ENCODE measurements around the gene EFNB3.

Gene EFNB3

DNA sequence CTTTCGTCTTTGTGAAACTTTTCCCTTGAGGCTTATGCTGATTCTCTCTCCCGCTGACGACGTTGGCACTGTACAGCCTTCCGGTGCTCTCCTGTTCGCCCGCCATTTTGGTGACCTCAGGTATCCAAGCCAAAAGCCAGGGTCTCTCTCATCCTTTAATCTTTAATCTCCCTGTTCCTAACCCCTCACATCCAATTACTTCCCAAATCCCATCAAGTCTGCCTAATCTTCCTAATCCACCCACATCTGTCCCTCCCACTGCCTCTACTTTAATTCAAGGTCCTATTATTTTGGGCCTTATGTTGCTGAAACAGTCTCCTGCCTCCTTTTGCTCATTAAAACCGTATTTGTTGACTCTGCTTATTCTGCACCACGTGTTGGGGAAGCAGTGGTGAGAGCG, 9.4 kb upstream of the EFNB3 start:
- no peak for DNase-seq
- TF ChIP-seq, protein P1, sequence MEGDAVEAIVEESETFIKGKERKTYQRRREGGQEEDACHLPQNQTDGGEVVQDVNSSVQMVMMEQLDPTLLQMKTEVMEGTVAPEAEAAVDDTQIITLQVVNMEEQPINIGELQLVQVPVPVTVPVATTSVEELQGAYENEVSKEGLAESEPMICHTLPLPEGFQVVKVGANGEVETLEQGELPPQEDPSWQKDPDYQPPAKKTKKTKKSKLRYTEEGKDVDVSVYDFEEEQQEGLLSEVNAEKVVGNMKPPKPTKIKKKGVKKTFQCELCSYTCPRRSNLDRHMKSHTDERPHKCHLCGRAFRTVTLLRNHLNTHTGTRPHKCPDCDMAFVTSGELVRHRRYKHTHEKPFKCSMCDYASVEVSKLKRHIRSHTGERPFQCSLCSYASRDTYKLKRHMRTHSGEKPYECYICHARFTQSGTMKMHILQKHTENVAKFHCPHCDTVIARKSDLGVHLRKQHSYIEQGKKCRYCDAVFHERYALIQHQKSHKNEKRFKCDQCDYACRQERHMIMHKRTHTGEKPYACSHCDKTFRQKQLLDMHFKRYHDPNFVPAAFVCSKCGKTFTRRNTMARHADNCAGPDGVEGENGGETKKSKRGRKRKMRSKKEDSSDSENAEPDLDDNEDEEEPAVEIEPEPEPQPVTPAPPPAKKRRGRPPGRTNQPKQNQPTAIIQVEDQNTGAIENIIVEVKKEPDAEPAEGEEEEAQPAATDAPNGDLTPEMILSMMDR (IDR thresholded peaks at IDR 0.05): no peak
- Mint-ChIP-seq H3K4me1 (peaks cover 4% of the 10 kb centered on the region), H3K4me3 (no peak overlapping the region), H3K27me3 (ENCODE audit: low read depth, poor library complexity) (peaks cover 5% of the 10 kb centered on the region), H3K36me3 (ENCODE audit: low read depth) (peaks cover 52% of the 10 kb centered on the region), H3K27ac (peak overlapping the region; percentile 40), H3K9me3 (no peaks in the 10 kb centered on the region)

DNA sequence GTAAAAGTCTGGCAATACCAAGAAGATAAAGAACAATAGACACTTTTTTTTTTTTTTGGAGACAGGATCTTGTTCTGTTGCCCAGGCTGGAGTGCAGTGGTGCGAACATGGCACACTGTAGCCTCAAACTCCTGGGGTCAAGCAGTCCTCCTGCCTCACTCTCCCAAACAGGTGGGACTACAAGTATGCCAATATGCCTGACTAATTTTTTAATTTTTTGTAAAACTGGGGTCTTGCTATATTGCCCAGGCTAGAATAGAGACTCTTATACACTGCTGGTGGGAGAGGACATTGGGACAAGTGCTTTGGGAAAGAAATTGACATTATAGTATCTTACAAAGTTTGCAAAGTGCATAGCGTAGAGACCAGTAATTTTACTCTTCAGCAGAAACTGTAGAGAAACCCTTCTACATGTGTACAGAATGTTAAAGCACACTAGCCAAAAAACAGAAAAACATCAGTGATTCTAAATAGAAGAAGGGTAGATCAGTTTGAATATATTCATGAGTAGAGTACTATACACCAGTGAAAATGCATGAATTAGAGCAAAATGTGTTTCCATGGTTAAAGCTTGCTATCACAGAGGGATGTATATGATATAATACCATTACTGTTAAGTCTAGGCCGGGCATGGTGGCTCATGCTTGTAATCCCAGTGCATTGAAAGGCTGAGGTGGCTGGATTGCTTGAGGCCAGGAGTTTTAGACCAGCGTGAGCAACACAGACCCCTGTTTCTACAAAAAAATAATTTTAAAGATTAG, 7.0 kb upstream of the EFNB3 start:
- H3K4me1 Mint-ChIP-seq: peaks cover 5% of the 10 kb centered on the region

DNA sequence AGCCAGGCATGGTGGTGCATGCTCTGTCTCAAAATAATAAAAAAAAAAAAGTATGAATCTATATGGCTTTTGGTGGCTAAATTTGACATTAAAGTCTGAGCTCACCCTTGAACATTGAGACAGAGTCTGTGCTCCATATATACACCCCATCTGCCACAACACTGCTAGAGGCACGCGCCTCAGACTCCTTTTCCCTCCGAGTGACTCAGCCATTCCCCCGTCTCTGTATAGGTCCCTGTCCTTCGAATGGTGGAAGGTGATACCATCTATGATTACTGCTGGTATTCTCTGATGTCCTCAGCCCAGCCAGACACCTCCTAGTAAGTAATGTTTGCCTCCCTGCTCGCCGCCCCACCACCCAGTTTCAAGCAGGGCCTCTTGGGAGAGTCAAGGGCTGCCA, 4.5 kb upstream of the EFNB3 start:
- H3K27me3 Mint-ChIP-seq (ENCODE audit: low read depth, poor library complexity): peaks cover 9% of the 10 kb centered on the region

More for the DNA sequence above, 7.0 kb upstream of the EFNB3 start:
- peaks cover 42% of the 10 kb centered on the region for H3K36me3 Mint-ChIP-seq (ENCODE audit: low read depth)
- no peak overlapping the region for H3K27ac Mint-ChIP-seq
- no peak for DNase-seq
- H3K9me3 Mint-ChIP-seq: no peaks in the 10 kb centered on the region
- TF ChIP-seq, protein P1 (IDR thresholded peaks at IDR 0.05): no peak
- H3K27me3 Mint-ChIP-seq (ENCODE audit: low read depth, poor library complexity): peaks cover 2% of the 10 kb centered on the region
- H3K4me3 Mint-ChIP-seq: no peak overlapping the region

DNA sequence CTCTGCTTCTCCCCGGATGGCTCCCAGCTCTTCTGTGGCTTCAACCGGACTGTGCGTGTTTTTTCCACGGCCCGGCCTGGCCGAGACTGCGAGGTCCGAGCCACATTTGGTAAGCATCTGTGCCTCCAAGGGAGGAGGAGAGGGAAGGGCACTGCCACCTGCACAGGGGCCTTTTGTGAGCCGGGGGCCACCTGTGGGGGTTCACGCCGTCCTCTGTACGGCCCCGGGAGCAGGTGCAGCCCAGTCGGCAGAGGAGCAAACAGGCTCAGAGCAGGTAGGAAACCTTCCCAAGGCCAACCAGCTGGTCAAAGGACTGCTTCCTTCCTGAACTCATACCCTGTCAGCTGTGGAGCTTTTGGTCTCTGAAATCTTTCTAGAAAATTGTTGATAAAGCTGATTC, 3.3 kb upstream of the EFNB3 start:
- Mint-ChIP-seq H3K36me3 (ENCODE audit: low read depth) (peaks cover 16% of the 10 kb centered on the region), H3K4me3 (no peak overlapping the region), H3K9me3 (no peaks in the 10 kb centered on the region), H3K27ac (no peak overlapping the region), H3K27me3 (ENCODE audit: low read depth, poor library complexity) (peaks cover 17% of the 10 kb centered on the region), H3K4me1 (peaks cover 32% of the 10 kb centered on the region)
- TF ChIP-seq, protein P1 (IDR thresholded peaks at IDR 0.05): no peak
- DNase-seq: no peak

More for the DNA sequence above, 4.5 kb upstream of the EFNB3 start:
- H3K27ac Mint-ChIP-seq: no peak overlapping the region
- H3K9me3 Mint-ChIP-seq: no peaks in the 10 kb centered on the region
- H3K36me3 Mint-ChIP-seq (ENCODE audit: low read depth): peaks cover 28% of the 10 kb centered on the region
- peaks cover 20% of the 10 kb centered on the region for H3K4me1 Mint-ChIP-seq
- no peak overlapping the region for H3K4me3 Mint-ChIP-seq
- TF ChIP-seq, protein P1 (IDR thresholded peaks at IDR 0.05): no peak
- no peak for DNase-seq

DNA sequence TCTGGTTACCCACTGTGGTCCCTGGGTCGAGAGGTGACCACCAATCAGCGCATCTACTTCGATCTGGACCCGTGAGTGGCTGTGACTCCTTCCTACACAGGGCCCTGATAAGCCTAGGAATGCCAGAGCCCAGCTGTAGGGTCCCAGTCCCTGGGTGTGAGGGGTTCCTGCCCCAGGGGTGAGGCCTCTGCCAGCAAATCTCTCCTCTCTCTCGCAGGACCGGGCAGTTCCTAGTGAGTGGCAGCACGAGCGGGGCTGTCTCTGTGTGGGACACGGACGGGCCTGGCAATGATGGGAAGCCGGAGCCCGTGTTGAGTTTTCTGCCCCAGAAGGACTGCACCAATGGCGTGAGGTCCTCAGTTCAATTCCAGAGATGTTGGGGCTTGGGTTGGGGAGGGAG, 2.2 kb upstream of the EFNB3 start:
- DNase-seq: no peak
- Mint-ChIP-seq H3K27me3 (ENCODE audit: low read depth, poor library complexity) (peaks cover 26% of the 10 kb centered on the region), H3K9me3 (no peaks in the 10 kb centered on the region), H3K4me1 (peaks cover 36% of the 10 kb centered on the region), H3K36me3 (ENCODE audit: low read depth) (peaks cover 9% of the 10 kb centered on the region), H3K27ac (peak overlapping the region; percentile 64), H3K4me3 (no peak overlapping the region)
- TF ChIP-seq, protein P1 (IDR thresholded peaks at IDR 0.05): no peak
